GM23338 (cell line): ENCODE measurements around the gene RALY. TPM values are rescaled to one million over a fixed set of nuclear protein-coding genes. Genes with fewer than 3 reads are reported as not detected.

ENCODE experiments used
- ATAC-seq: fragments of 200-7000 bp; cut with Tn5 transposase; 3 replicates; pipeline ENCODE4 v1.9.1; 2020
- DNase-seq: peaks from one replicate; pipeline ENCODE4 v3.0.0-alpha.2; 2015; ENCODE audit warnings: low spot score
- H2AFZ ChIP-seq: fragments of 200-600 bp; sonication (generic); 2 replicates; pipeline ENCODE4 v1.8.0; 2016; ENCODE audit warnings: antibody characterized with exemption, mild to moderate bottlenecking, moderate library complexity
- H3F3A ChIP-seq: fragments of 200-600 bp; sonication (generic); replicated peaks from 2 replicates; pipeline ENCODE4 v1.8.0; 2017; ENCODE audit warnings: antibody characterized with exemption, mixed run types, low read depth
- H3K27ac ChIP-seq: fragments of 200-600 bp; sonication (generic); 2 replicates; pipeline ENCODE4 v1.6.1; 2016; ENCODE audit warnings: low read depth
- H3K27me3 ChIP-seq: fragments of 200-600 bp; sonication (generic); 2 replicates; pipeline ENCODE4 v1.8.0; 2016; ENCODE audit warnings: mild to moderate bottlenecking, mixed run types, moderate library complexity; ENCODE audit not compliant: insufficient read depth
- H3K36me3 ChIP-seq: fragments of 200-600 bp; sonication (generic); 2 replicates; pipeline ENCODE4 v1.8.0; 2016; ENCODE audit warnings: mild to moderate bottlenecking; ENCODE audit not compliant: insufficient read depth
- H3K4me1 ChIP-seq: fragments of 200-600 bp; sonication (generic); 2 replicates; pipeline ENCODE4 v1.8.0; 2016; ENCODE audit warnings: mild to moderate bottlenecking, moderate library complexity; ENCODE audit not compliant: insufficient read depth
- H3K4me2 ChIP-seq: fragments of 200-600 bp; sonication (generic); 2 replicates; pipeline ENCODE4 v1.7.1; 2017; ENCODE audit warnings: mixed run types
- H3K4me3 ChIP-seq: fragments of 200-600 bp; sonication (generic); 2 replicates; pipeline ENCODE4 v1.6.1; 2016; ENCODE audit warnings: mixed run types
- H3K79me2 ChIP-seq: fragments of 200-600 bp; sonication (generic); replicated peaks from 2 replicates; pipeline ENCODE4 v1.8.0; 2017; ENCODE audit warnings: mild to moderate bottlenecking; ENCODE audit not compliant: insufficient read depth
- H3K9me2 ChIP-seq: fragments of 200-600 bp; sonication (generic); 2 replicates; pipeline ENCODE4 v1.8.0; 2017; ENCODE audit not compliant: insufficient read depth
- H4K20me1 ChIP-seq: fragments of 200-600 bp; sonication (generic); replicated peaks from 2 replicates; pipeline ENCODE4 v1.8.0; 2017; ENCODE audit warnings: mild to moderate bottlenecking; ENCODE audit not compliant: insufficient read depth
- H3K27ac Mint-ChIP-seq: 2 replicates; pipeline ENCODE4 v1.8.0; 2020; ENCODE audit warnings: inconsistent platforms, mild to moderate bottlenecking, moderate library complexity, mixed read lengths
- H3K27me3 Mint-ChIP-seq: 3 replicates; pipeline ENCODE4 v1.8.0; 2022; ENCODE audit warnings: low read depth, mild to moderate bottlenecking, moderate library complexity, mixed read lengths, inconsistent platforms; ENCODE audit not compliant: insufficient read depth, poor library complexity
- H3K36me3 Mint-ChIP-seq: 3 replicates; pipeline ENCODE4 v1.8.0; 2021; ENCODE audit warnings: low read depth, mild to moderate bottlenecking, inconsistent platforms, moderate library complexity, mixed read lengths
- H3K4me1 Mint-ChIP-seq: 3 replicates; pipeline ENCODE4 v1.8.0; 2020; ENCODE audit warnings: mild to moderate bottlenecking, inconsistent platforms, mixed read lengths
- H3K4me3 Mint-ChIP-seq: 3 replicates; pipeline ENCODE4 v1.8.0; 2021; ENCODE audit warnings: moderate library complexity, mild to moderate bottlenecking, inconsistent platforms, mixed read lengths
- H3K9me3 Mint-ChIP-seq: 3 replicates; pipeline ENCODE4 v1.8.0; 2020; ENCODE audit warnings: moderate library complexity, mild to moderate bottlenecking, inconsistent platforms, mixed read lengths
- CREB1 ChIP-seq: fragments of 250-450 bp; sonication (Bioruptor Pico); IDR thresholded peaks from 2 replicates; pipeline ENCODE4 v1.5.0; 2020; ENCODE audit warnings: low read depth, mild to moderate bottlenecking, moderate library complexity
- EZH2 ChIP-seq: fragments of 200-600 bp; sonication (generic); IDR thresholded peaks from one replicate; pipeline ENCODE4 v1.8.0; 2017; ENCODE audit warnings: antibody characterized with exemption, mild to moderate bottlenecking, low read depth; ENCODE audit not compliant: unreplicated experiment
- EZH2phosphoT487 ChIP-seq: fragments of 200-600 bp; sonication (generic); IDR thresholded peaks from one replicate; pipeline ENCODE4 v1.8.1; 2018; ENCODE audit warnings: antibody characterized with exemption; ENCODE audit not compliant: unreplicated experiment
- JUNB ChIP-seq: IDR thresholded peaks from one replicate; pipeline ENCODE4 v1.6.1; 2016; ENCODE audit warnings: antibody characterized with exemption; ENCODE audit not compliant: unreplicated experiment
- NANOG ChIP-seq: IDR thresholded peaks from 2 replicates; pipeline ENCODE4 v1.6.1; 2016; ENCODE audit warnings: antibody characterized with exemption, borderline replicate concordance
- POLR2AphosphoS5 ChIP-seq: IDR thresholded peaks from 2 replicates; pipeline ENCODE4 v1.6.1; 2016; ENCODE audit warnings: antibody characterized with exemption, low read depth
- STAT1 ChIP-seq: IDR thresholded peaks from one replicate; pipeline ENCODE4 v1.6.1; 2016; ENCODE audit warnings: antibody characterized with exemption; ENCODE audit not compliant: unreplicated experiment
- ZNF114 ChIP-seq: fragments of 250-450 bp; sonication (Bioruptor Pico); IDR thresholded peaks from 2 replicates; pipeline ENCODE4 v1.5.0; 2020; ENCODE audit warnings: mild to moderate bottlenecking, moderate library complexity
- ZNF331 ChIP-seq: fragments of 250-450 bp; sonication (Bioruptor Pico); IDR thresholded peaks from 2 replicates; pipeline ENCODE4 v1.5.0; 2020; ENCODE audit warnings: low read depth, mild to moderate bottlenecking, moderate library complexity
- polyA plus RNA-seq: library from polyadenylated mRNA; unstranded; fragments of >200 nt; fragmentation: Nextera tagmentation; extraction: Ambion mirVana; gene quantifications from 2 replicates; pipeline ENCODE4 v1.2.1, GENCODE V29; 2016
- total RNA-seq: library from RNA; depleted of rRNA; stranded (reverse); fragments of >200 nt; shearing (Covaris generic); gene quantifications from 2 replicates; pipeline ENCODE4 v1.2.3, GENCODE V29; 2014
- TF ChIP-seq, protein P1 (sequence below), 2 experiments: fragments of 200-600 bp in 1 of 2; sonication (generic) in 1 of 2; conservative IDR thresholded peaks; 2 replicates each; pipeline versions ENCODE4 v1.5.1 to v1.6.1; 2016 to 2017; ENCODE audit warnings: antibody characterized with exemption in 2 of 2, low read depth in 2 of 2, mild to moderate bottlenecking in 2 of 2, moderate library complexity in 1 of 2
- TF ChIP-seq, protein P2 (sequence below): IDR thresholded peaks from 2 replicates; pipeline ENCODE4 v1.6.1; 2016; ENCODE audit warnings: antibody characterized with exemption

Gene RALY
- total and polyA plus RNA-seq, 2 experiments from 2014 or later, result 144 to 167 TPM

DNA sequence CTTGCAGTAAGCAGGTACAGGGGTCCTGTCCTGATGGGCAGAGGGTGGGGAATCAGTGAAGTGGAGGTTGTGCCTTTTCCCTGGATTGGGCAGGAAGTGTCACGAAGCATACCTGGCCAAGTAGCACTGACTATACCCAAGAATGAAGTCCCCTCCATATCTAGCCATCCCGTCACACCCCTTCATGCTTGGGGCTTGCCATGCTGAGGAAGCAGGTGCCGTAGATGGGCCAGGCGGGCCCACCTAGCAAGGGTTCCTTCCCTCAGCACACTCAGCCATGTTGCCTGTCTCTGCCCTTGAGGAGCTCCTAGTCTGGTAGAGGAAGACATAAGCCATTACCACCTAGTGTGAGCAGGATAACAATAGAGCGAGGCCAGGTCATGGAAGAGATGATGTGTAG, 84.8 kb downstream of the RALY start (continued):
- TF ChIP-seq JUNB (no peak), EZH2 (no peak)

DNA sequence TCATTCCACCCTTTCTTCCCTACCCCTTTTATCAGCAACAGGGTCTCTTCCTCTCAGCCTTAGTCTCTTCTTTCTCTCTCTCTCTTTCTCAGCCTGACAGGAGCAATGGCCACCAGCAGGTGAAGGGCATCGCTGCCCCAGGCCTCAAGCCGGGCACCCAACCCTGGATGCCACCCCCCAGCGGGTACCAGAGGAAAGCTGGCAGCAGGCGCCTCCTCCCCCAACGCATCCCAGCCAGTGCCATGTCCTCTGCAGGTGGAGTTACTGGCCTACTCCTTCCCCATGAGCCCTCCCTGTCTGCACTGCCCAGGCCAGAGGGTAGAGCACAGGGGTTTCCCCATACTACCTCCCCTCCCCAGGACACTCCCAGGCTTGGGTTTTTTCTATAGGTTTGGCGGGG, 86.1 kb downstream of the RALY start:
- DNase-seq (no peak), ATAC-seq (no peak)
- Mint-ChIP-seq H3K9me3 (no peaks in the 10 kb centered on the region; the same call in 2 of the 3 replicates), H3K36me3 (peaks cover 27% of the 10 kb centered on the region), H3K27me3 (peaks cover 7% of the 10 kb centered on the region), H3K27ac (no peak overlapping the region), H3K4me3 (no peak overlapping the region), H3K4me1 (no peaks in the 10 kb centered on the region)
- Histone ChIP-seq H3F3A (no peaks in the 10 kb centered on the region; the same call in 1 of the 2 replicates), H3K36me3 (0 out of 2 replicates have a peak, but pooled peaks cover 5% of the 10 kb centered on the region), H3K27ac (no peak overlapping the region), H3K79me2 (no peaks in the 10 kb centered on the region), H3K4me2 (no peak overlapping the region), H3K4me1 (no peaks in the 10 kb centered on the region), H2AFZ (no peak overlapping the region), H3K9me2 (no peaks in the 10 kb centered on the region), H3K27me3 (no peaks in the 10 kb centered on the region), H3K4me3 (no peak overlapping the region), H4K20me1 (peaks cover 12% of the 10 kb centered on the region)
- TF ChIP-seq ZNF331 (CRISPR knock-in tag), result no peak
- TF ChIP-seq, protein P1, sequence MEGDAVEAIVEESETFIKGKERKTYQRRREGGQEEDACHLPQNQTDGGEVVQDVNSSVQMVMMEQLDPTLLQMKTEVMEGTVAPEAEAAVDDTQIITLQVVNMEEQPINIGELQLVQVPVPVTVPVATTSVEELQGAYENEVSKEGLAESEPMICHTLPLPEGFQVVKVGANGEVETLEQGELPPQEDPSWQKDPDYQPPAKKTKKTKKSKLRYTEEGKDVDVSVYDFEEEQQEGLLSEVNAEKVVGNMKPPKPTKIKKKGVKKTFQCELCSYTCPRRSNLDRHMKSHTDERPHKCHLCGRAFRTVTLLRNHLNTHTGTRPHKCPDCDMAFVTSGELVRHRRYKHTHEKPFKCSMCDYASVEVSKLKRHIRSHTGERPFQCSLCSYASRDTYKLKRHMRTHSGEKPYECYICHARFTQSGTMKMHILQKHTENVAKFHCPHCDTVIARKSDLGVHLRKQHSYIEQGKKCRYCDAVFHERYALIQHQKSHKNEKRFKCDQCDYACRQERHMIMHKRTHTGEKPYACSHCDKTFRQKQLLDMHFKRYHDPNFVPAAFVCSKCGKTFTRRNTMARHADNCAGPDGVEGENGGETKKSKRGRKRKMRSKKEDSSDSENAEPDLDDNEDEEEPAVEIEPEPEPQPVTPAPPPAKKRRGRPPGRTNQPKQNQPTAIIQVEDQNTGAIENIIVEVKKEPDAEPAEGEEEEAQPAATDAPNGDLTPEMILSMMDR (conservative IDR thresholded peaks at IDR 0.05; ENCODE audit: low read depth in 2 of 2), result no peak
- TF ChIP-seq NANOG, result no peak
- no peak for TF ChIP-seq JUNB
- TF ChIP-seq EZH2phosphoT487, result no peak
- TF ChIP-seq EZH2, result no peak
- TF ChIP-seq, protein P2, sequence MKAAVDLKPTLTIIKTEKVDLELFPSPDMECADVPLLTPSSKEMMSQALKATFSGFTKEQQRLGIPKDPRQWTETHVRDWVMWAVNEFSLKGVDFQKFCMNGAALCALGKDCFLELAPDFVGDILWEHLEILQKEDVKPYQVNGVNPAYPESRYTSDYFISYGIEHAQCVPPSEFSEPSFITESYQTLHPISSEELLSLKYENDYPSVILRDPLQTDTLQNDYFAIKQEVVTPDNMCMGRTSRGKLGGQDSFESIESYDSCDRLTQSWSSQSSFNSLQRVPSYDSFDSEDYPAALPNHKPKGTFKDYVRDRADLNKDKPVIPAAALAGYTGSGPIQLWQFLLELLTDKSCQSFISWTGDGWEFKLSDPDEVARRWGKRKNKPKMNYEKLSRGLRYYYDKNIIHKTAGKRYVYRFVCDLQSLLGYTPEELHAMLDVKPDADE, result no peak

DNA sequence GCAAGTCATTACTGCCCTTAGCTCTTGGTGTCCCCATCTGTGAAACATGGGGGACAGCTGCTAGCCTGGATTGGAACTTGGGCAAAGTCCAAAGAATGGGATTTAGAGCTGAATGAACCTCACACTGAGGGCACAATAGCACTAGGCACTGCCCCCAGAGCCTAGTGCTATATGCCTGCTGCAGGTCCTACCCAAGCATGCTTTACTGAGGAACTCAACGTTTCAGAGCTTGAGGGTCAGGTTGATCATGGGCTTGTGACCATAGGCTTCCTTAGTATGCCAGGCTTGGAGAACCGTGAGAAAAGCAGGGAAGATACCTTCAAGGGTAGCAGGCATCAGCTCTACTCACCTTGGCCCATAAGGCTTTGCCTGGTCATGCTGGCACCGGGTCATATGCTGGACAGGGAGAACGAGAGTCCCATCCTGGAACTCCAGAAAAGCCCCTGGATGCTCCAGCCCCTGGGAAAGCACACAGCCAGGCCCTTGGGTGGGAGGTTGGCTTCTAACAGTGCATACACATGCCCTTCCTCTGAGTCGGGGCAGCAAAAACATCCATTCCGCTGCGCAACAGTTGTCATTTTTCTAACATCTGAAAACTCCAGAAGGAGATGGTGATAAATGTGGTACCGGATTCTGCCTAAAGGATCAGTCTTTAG, 88.6 kb downstream of the RALY start:
- H3K27me3 Mint-ChIP-seq, result peaks cover 12% of the 10 kb centered on the region
- TF ChIP-seq, protein P2, result no peak
- TF ChIP-seq STAT1 (no peak), EZH2 (no peak), JUNB (no peak), POLR2AphosphoS5 (no peak), ZNF331 (CRISPR knock-in tag) (no peak), ZNF114 (no peak), CREB1 (CRISPR knock-in tag) (no peak)
- Histone ChIP-seq H3F3A (peaks cover 14% of the 10 kb centered on the region; the same call in 1 of the 2 replicates), H3K27ac (no peak overlapping the region), H3K27me3 (no peaks in the 10 kb centered on the region), H3K9me2 (no peaks in the 10 kb centered on the region), H3K4me2 (no peak overlapping the region), H2AFZ (no peak overlapping the region), H3K79me2 (no peaks in the 10 kb centered on the region), H3K36me3 (no peaks in the 10 kb centered on the region), H3K4me1 (no peaks in the 10 kb centered on the region), H3K4me3 (no peak overlapping the region), H4K20me1 (peaks cover 4% of the 10 kb centered on the region; the same call in 1 of the 2 replicates)
- DNase-seq, result no peak
- ATAC-seq, result no peak
- H3K36me3 Mint-ChIP-seq, result peaks cover 18% of the 10 kb centered on the region
- H3K9me3 Mint-ChIP-seq, result no peaks in the 10 kb centered on the region; the same call in 2 of the 3 replicates
- H3K27ac Mint-ChIP-seq, result no peak overlapping the region
- H3K4me3 Mint-ChIP-seq, result no peak overlapping the region
- no peaks in the 10 kb centered on the region for H3K4me1 Mint-ChIP-seq
